ENCODE measurements around the gene NFATC2.

The NFATC2 gene

DNA sequence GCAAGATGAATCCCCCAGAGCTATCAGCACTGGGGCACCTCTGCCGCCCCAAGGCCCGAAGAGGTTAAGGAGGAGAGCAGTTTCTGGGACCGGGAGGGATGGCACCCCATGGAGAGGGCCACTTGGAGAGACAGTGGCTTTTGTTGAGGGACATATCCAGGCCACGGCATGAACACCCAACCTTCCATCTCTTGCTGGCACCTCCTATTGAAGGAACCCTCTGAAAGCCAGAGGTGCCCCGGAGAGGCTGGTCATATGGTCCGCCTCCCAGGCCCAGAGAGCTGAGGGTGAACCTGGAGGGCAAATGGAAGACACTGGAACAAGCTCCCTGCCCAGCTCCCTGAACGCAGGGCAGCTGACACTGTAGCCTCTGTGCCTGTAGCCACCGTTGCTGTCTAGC, 167.0 kb downstream of the NFATC2 start:
- TF ChIP-seq, protein P1, sequence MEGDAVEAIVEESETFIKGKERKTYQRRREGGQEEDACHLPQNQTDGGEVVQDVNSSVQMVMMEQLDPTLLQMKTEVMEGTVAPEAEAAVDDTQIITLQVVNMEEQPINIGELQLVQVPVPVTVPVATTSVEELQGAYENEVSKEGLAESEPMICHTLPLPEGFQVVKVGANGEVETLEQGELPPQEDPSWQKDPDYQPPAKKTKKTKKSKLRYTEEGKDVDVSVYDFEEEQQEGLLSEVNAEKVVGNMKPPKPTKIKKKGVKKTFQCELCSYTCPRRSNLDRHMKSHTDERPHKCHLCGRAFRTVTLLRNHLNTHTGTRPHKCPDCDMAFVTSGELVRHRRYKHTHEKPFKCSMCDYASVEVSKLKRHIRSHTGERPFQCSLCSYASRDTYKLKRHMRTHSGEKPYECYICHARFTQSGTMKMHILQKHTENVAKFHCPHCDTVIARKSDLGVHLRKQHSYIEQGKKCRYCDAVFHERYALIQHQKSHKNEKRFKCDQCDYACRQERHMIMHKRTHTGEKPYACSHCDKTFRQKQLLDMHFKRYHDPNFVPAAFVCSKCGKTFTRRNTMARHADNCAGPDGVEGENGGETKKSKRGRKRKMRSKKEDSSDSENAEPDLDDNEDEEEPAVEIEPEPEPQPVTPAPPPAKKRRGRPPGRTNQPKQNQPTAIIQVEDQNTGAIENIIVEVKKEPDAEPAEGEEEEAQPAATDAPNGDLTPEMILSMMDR (conservative IDR thresholded peaks at IDR 0.05) = no peak

GRCh38 chr20:51374961-51375360, 167.6 kb downstream of the NFATC2 start:
- TF ChIP-seq, protein P1 (conservative IDR thresholded peaks at IDR 0.05) = no peak
- no peak overlapping the region for H3K27ac ChIP-seq

More for the DNA sequence above, 167.0 kb downstream of the NFATC2 start:
- no peak overlapping the region for H3K27ac ChIP-seq

GRCh38 chr20:51374456-51374830, 168.1 kb downstream of the NFATC2 start:
- TF ChIP-seq, protein P1 (conservative IDR thresholded peaks at IDR 0.05) = no peak
- H3K27ac ChIP-seq = no peak overlapping the region

- no peak overlapping the region for H3K27ac ChIP-seq
- TF ChIP-seq, protein P1 (conservative IDR thresholded peaks at IDR 0.05) = no peak
Observed at GRCh38 chr20:51373713-51374455, 168.6 kb downstream of the NFATC2 start.

- H3K27ac ChIP-seq = no peak overlapping the region
- TF ChIP-seq, protein P1 (conservative IDR thresholded peaks at IDR 0.05) = no peak
Observed at GRCh38 chr20:51372966-51373365, 169.6 kb downstream of the NFATC2 start.

DNA sequence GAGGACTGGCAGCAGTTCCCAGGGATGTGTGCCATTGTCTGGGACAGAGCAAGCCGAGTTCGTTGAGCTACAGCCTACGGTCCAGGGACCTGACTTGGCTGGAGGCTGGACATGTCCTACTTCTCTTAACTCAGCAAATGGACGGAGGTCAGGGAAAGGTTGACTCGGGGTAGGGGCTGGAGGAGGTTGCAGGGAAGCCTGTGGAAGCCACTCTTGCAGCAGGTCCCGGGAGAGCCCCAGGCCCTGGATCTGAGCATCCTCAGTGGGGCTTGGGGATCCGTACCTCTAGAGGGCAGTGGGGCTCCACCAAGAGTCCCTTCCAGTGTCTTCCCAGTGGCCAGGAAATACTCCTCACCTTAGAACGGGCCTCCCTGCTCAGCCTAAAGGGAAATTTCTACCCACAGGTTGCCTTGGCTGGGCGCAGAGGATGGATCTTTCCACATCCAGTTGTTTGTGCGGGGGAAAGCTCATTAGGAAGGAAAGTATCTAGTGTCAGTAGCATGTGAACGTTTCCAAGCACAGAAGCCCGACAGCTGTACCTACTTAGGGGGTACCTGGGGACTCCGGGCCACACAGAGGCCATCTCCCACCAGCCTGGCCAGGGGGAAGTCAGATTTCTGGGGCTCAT, 170.2 kb downstream of the NFATC2 start:
- TF ChIP-seq, protein P1 (conservative IDR thresholded peaks at IDR 0.05) = peak; percentile 95
- H3K27ac ChIP-seq = no peak overlapping the region; the same call in 1 of the 2 replicates

- H3K27ac ChIP-seq = no peak overlapping the region
- TF ChIP-seq, protein P1 (conservative IDR thresholded peaks at IDR 0.05) = no peak
Observed at GRCh38 chr20:51371720-51372119, 170.8 kb downstream of the NFATC2 start.

Data from VCaP (cell line).